Central memory CD8-positive, alpha-beta T cell (primary cell): ENCODE results near the gene MBIP.
"Not testable (repeated sequence)": the region's sequence is repeated elsewhere in the genome, so short reads cannot be mapped to it uniquely, and the experiment has no call there.

ENCODE experiments used
- ATAC-seq: fragments of 150-1000 bp; cut with Tn5 transposase; replicated peaks from 2 replicates; pipeline ENCODE4 v1.10.0; 2022; ENCODE audit warnings: mild to moderate bottlenecking, moderate FRiP score, moderate number of reproducible peaks; ENCODE audit not compliant: poor library complexity, severe bottlenecking; ENCODE audit errors: extremely low read depth
- DNase-seq, 2 donors: peaks; one replicate each; pipeline ENCODE4 v3.0.0; 2021; ENCODE audit warnings: low spot score in 2 of 2
- H3K27ac Mint-ChIP-seq: one replicate; pipeline ENCODE4 v1.8.0; 2022; ENCODE audit warnings: low read depth, mild to moderate bottlenecking, moderate library complexity, mixed read lengths
- H3K27me3 Mint-ChIP-seq: one replicate; pipeline ENCODE4 v1.8.0; 2022; ENCODE audit warnings: mixed read lengths
- H3K36me3 Mint-ChIP-seq: one replicate; pipeline ENCODE4 v1.8.0; 2022; ENCODE audit warnings: mild to moderate bottlenecking, moderate library complexity, mixed read lengths; ENCODE audit not compliant: insufficient read depth
- H3K4me1 Mint-ChIP-seq: one replicate; pipeline ENCODE4 v1.8.0; 2022; ENCODE audit warnings: mixed read lengths
- H3K4me3 Mint-ChIP-seq: one replicate; pipeline ENCODE4 v1.8.0; 2022; ENCODE audit warnings: mild to moderate bottlenecking, moderate library complexity, mixed read lengths
- H3K9me3 Mint-ChIP-seq: one replicate; pipeline ENCODE4 v1.8.0; 2022; ENCODE audit warnings: mixed read lengths

Gene MBIP

GRCh38 chr14:36320200-36320896, at the start of gene MBIP:
Gene MBIP (minus strand): TSS chr14:36320637. CDS start chr14:36320588, 49 bp downstream.
- peak within 1 kb of the TSS; percentile 99 for H3K4me3 Mint-ChIP-seq
- peaks cover 33% of the 10 kb centered on the region for H3K4me1 Mint-ChIP-seq
- ATAC-seq, result peak; percentile 95
- H3K9me3 Mint-ChIP-seq, result peaks cover 5% of the 10 kb centered on the region
- peaks cover 26% of the 10 kb centered on the region for H3K27me3 Mint-ChIP-seq
- H3K36me3 Mint-ChIP-seq, result peaks cover 16% of the 10 kb centered on the region
- peak; percentile 57 to 73 for DNase-seq
- H3K27ac Mint-ChIP-seq, result peak within 1 kb of the TSS; percentile 92

- Mint-ChIP-seq H3K4me1 (no peaks in the 10 kb centered on the region), H3K9me3 (no peaks in the 10 kb centered on the region), H3K27ac (no peak overlapping the region), H3K36me3 (no peaks in the 10 kb centered on the region), H3K27me3 (no peaks in the 10 kb centered on the region), H3K4me3 (no peak overlapping the region)
- DNase-seq (no peak), ATAC-seq (no peak)
Measured at GRCh38 chr14:36367985-36368774, 47.7 kb upstream of the MBIP start.

- no peaks in the 10 kb centered on the region for H3K36me3 Mint-ChIP-seq
- ATAC-seq (no peak), DNase-seq (no peak)
- no peaks in the 10 kb centered on the region for H3K4me1 Mint-ChIP-seq
- H3K4me3 Mint-ChIP-seq, result no peak overlapping the region
- H3K9me3 Mint-ChIP-seq, result no peaks in the 10 kb centered on the region
- no peak overlapping the region for H3K27ac Mint-ChIP-seq
- H3K27me3 Mint-ChIP-seq, result no peaks in the 10 kb centered on the region
Measured at GRCh38 chr14:36365766-36366165, 45.3 kb upstream of the MBIP start.

- Mint-ChIP-seq H3K4me3 (no peak overlapping the region), H3K27me3 (no peaks in the 10 kb centered on the region), H3K27ac (no peak overlapping the region), H3K4me1 (no peaks in the 10 kb centered on the region), H3K9me3 (no peaks in the 10 kb centered on the region), H3K36me3 (no peaks in the 10 kb centered on the region)
- DNase-seq (no peak), ATAC-seq (no peak)
Measured at GRCh38 chr14:36363704-36364103, 43.3 kb upstream of the MBIP start.

GRCh38 chr14:36362648-36363047, 42.2 kb upstream of the MBIP start:
- Mint-ChIP-seq H3K4me3 (no peak overlapping the region), H3K27ac (no peak overlapping the region), H3K36me3 (no peaks in the 10 kb centered on the region), H3K27me3 (no peaks in the 10 kb centered on the region), H3K9me3 (no peaks in the 10 kb centered on the region), H3K4me1 (no peaks in the 10 kb centered on the region)
- ATAC-seq (no peak), DNase-seq (no peak)

GRCh38 chr14:36361210-36361853, 40.9 kb upstream of the MBIP start:
- H3K27me3 Mint-ChIP-seq, result no peaks in the 10 kb centered on the region
- H3K4me1 Mint-ChIP-seq, result no peaks in the 10 kb centered on the region
- H3K27ac Mint-ChIP-seq, result no peak overlapping the region
- peaks cover 5% of the 10 kb centered on the region for H3K9me3 Mint-ChIP-seq
- DNase-seq, result no peak
- H3K36me3 Mint-ChIP-seq, result no peaks in the 10 kb centered on the region
- no peak overlapping the region for H3K4me3 Mint-ChIP-seq
- no peak for ATAC-seq

- Mint-ChIP-seq H3K27me3 (peaks cover 6% of the 10 kb centered on the region), H3K36me3 (no peaks in the 10 kb centered on the region), H3K4me1 (no peaks in the 10 kb centered on the region), H3K4me3 (no peak overlapping the region), H3K9me3 (peaks cover 11% of the 10 kb centered on the region), H3K27ac (no peak overlapping the region)
- ATAC-seq, result no peak
- no peak for DNase-seq
Measured at GRCh38 chr14:36356862-36357261, 36.4 kb upstream of the MBIP start.

- no peaks in the 10 kb centered on the region for H3K9me3 Mint-ChIP-seq
- no peak for DNase-seq
- ATAC-seq, result no peak
Measured at GRCh38 chr14:36346052-36346451, 25.6 kb upstream of the MBIP start.

GRCh38 chr14:36344211-36344610, 23.8 kb upstream of the MBIP start:
- Mint-ChIP-seq H3K9me3 (no peaks in the 10 kb centered on the region), H3K27ac (no peak overlapping the region), H3K4me1 (no peaks in the 10 kb centered on the region), H3K36me3 (no peaks in the 10 kb centered on the region), H3K4me3 (no peak overlapping the region), H3K27me3 (peaks cover 51% of the 10 kb centered on the region)
- ATAC-seq (no peak), DNase-seq (no peak)

More at GRCh38 chr14:36346052-36346451, 25.6 kb upstream of the MBIP start:
- Mint-ChIP-seq H3K36me3 (no peaks in the 10 kb centered on the region), H3K4me1 (no peaks in the 10 kb centered on the region), H3K4me3 (no peak overlapping the region), H3K27ac (no peak overlapping the region), H3K27me3 (peaks cover 49% of the 10 kb centered on the region)

- ATAC-seq, H3K4me1 Mint-ChIP-seq, H3K4me3 Mint-ChIP-seq, H3K36me3 Mint-ChIP-seq, H3K27ac Mint-ChIP-seq, H3K9me3 Mint-ChIP-seq, DNase-seq: not testable (repeated sequence)
- peaks cover 59% of the 10 kb centered on the region for H3K27me3 Mint-ChIP-seq
Measured at GRCh38 chr14:36341811-36342210, 21.4 kb upstream of the MBIP start.

GRCh38 chr14:36340276-36340890, 19.9 kb upstream of the MBIP start:
- no peaks in the 10 kb centered on the region for H3K9me3 Mint-ChIP-seq
- no peak overlapping the region for H3K4me3 Mint-ChIP-seq
- H3K36me3 Mint-ChIP-seq, result no peaks in the 10 kb centered on the region
- no peak overlapping the region for H3K27ac Mint-ChIP-seq
- ATAC-seq (no peak), DNase-seq (no peak)
- no peaks in the 10 kb centered on the region for H3K4me1 Mint-ChIP-seq
- H3K27me3 Mint-ChIP-seq, result peaks cover 44% of the 10 kb centered on the region

GRCh38 chr14:36339816-36340215, 19.4 kb upstream of the MBIP start:
- Mint-ChIP-seq H3K9me3 (no peaks in the 10 kb centered on the region), H3K27ac (no peak overlapping the region), H3K4me1 (no peaks in the 10 kb centered on the region), H3K4me3 (no peak overlapping the region), H3K27me3 (peaks cover 39% of the 10 kb centered on the region), H3K36me3 (no peaks in the 10 kb centered on the region)
- no peak for DNase-seq
- ATAC-seq, result no peak
